HCT116 (cell line): ENCODE results near the gene ZNF317. TPM values are rescaled to one million over a fixed set of nuclear protein-coding genes. Genes with fewer than 3 reads are reported as not detected.

Experiments used
- ATAC-seq: fragments of 200-7000 bp; cut with Tn5 transposase; 2 replicates; pipeline ENCODE4 v1.9.1; 2020; ENCODE audit warnings: mild to moderate bottlenecking, moderate library complexity
- BruUV-seq: library from RNA; stranded (reverse); fragments of 400-500 nt; replicated peaks from 2 replicates; lab custom pipeline; 2021; lab: Mats Ljungman, UMichigan
- CTCF ChIA-PET: fragments of 300-600 bp; sonication (Branson Sonifier 250); formaldehyde crosslinking; loops from one replicate; lab custom pipeline; 2021; ENCODE audit warnings: antibody characterized with exemption; lab: Charles Lee
- POLR2A ChIA-PET: fragments of 300-600, 350-600 bp; sonication (Branson Sonifier 250); formaldehyde crosslinking; loops from one replicate; lab custom pipeline; 2021; ENCODE audit warnings: antibody characterized with exemption; lab: Charles Lee
- RAD21 ChIA-PET, 2 experiments: fragments of 300-600 bp; sonication (Branson Sonifier 250); formaldehyde crosslinking; loops; one replicate each; lab custom pipeline; 2023; ENCODE audit warnings: low total read pairs in 2 of 2; ENCODE audit not compliant: uncharacterized antibody in 2 of 2, unreplicated experiment in 2 of 2, low non-redundant PET in 1 of 2; lab: Charles Lee
- DNase-seq: peaks from one replicate; pipeline ENCODE4 v3.0.0-alpha.2; 2010; ENCODE audit warnings: low read depth, low spot score
- H2AFZ ChIP-seq: fragments of 200-600 bp; shearing (Covaris generic), sonication (generic); 2 replicates; pipeline ENCODE4 v1.6.1; 2017; ENCODE audit warnings: low read depth, mixed run types, mixed read lengths, antibody characterized with exemption, low read length; ENCODE audit not compliant: poor library complexity, severe bottlenecking
- H3K27ac ChIP-seq: 2 replicates; pipeline ENCODE4 v1.5.1; 2012; ENCODE audit warnings: low read depth, low read length
- H3K27me3 ChIP-seq: fragments of 200-600 bp; sonication (generic); 2 replicates; pipeline ENCODE4 v1.6.1; 2016; ENCODE audit warnings: mixed run types, low read length, mixed read lengths; ENCODE audit not compliant: insufficient read depth
- H3K36me3 ChIP-seq, 2 experiments: fragments of 200-500 bp in 1 of 2; fragments of 200-600 bp in 1 of 2; sonication (Bioruptor generic) in 1 of 2; sonication (generic) in 1 of 2; 2 replicates each; pipeline versions ENCODE4 v1.5.1 to v1.6.1; 2014 to 2016; ENCODE audit warnings: low read length in 2 of 2, inconsistent platforms in 1 of 2, mixed read lengths in 1 of 2, mixed run types in 1 of 2; ENCODE audit not compliant: insufficient read depth in 2 of 2, control insufficient read depth in 1 of 2
- H3K4me1 ChIP-seq, 2 experiments: fragments of 200-600 bp in 1 of 2; sonication (generic) in 1 of 2; 2 replicates each; pipeline versions ENCODE4 v1.5.1 to v1.6.1; 2012 to 2017; ENCODE audit warnings: low read length in 2 of 2, inconsistent platforms in 1 of 2, mild to moderate bottlenecking in 1 of 2, mixed read lengths in 1 of 2, mixed run types in 1 of 2, moderate library complexity in 1 of 2; ENCODE audit not compliant: insufficient read depth in 2 of 2, control insufficient read depth in 1 of 2
- H3K4me2 ChIP-seq: fragments of 200-600 bp; sonication (generic); 2 replicates; pipeline ENCODE4 v1.6.1; 2017; ENCODE audit warnings: mixed run types, low read length, mixed read lengths
- H3K4me3 ChIP-seq, 2 experiments: fragments of 200-600 bp in 1 of 2; sonication (generic) in 1 of 2; replicated peaks in 1 of 2; 2 replicates each; pipeline ENCODE4 v1.5.1; 2011 to 2016; ENCODE audit warnings: low read length in 2 of 2, control low read depth in 1 of 2, low read depth in 1 of 2, mild to moderate bottlenecking in 1 of 2, mixed read lengths in 1 of 2, mixed run types in 1 of 2
- H3K79me2 ChIP-seq: fragments of 200-600 bp; sonication (generic); 2 replicates; pipeline ENCODE4 v1.6.1; 2017; ENCODE audit warnings: mild to moderate bottlenecking, mixed run types, low read length, moderate library complexity, mixed read lengths; ENCODE audit not compliant: insufficient read depth
- H3K9ac ChIP-seq: fragments of 200-600 bp; sonication (generic); 2 replicates; pipeline ENCODE4 v1.6.1; 2016; ENCODE audit warnings: low read length, mixed read lengths
- H3K9me2 ChIP-seq: fragments of 200-600 bp; sonication (generic), shearing (Covaris generic); 2 replicates; pipeline ENCODE4 v1.6.1; 2017; ENCODE audit warnings: mixed run types, mild to moderate bottlenecking, moderate library complexity; ENCODE audit not compliant: insufficient read depth
- H3K9me3 ChIP-seq, 2 experiments: fragments of 200-500 bp in 1 of 2; fragments of 200-600 bp in 1 of 2; sonication (Bioruptor generic) in 1 of 2; sonication (generic) in 1 of 2; 2 replicates each; pipeline ENCODE4 v1.6.1; 2014 to 2017; ENCODE audit warnings: low read length in 2 of 2, mixed read lengths in 2 of 2, inconsistent platforms in 1 of 2, low read depth in 1 of 2, mild to moderate bottlenecking in 1 of 2, mixed run types in 1 of 2, moderate library complexity in 1 of 2; ENCODE audit not compliant: control insufficient read depth in 1 of 2, insufficient read depth in 1 of 2
- H4K20me1 ChIP-seq: fragments of 200-600 bp; sonication (generic), shearing (Covaris generic); 2 replicates; pipeline ENCODE4 v1.6.1; 2017; ENCODE audit warnings: mixed run types, mild to moderate bottlenecking, moderate library complexity; ENCODE audit not compliant: insufficient read depth
- CBX3 ChIP-seq: IDR thresholded peaks from 2 replicates; pipeline ENCODE4 v1.6.1; 2012; ENCODE audit warnings: low read depth
- ELF1 ChIP-seq: IDR thresholded peaks from 2 replicates; pipeline ENCODE4 v1.6.1; 2012; ENCODE audit warnings: low read depth, borderline replicate concordance
- FOSL1 ChIP-seq: IDR thresholded peaks from 2 replicates; pipeline ENCODE4 v1.6.1; 2012; ENCODE audit warnings: low read depth
- POLR2AphosphoS5 ChIP-seq: IDR thresholded peaks from 2 replicates; pipeline ENCODE4 v1.6.1; 2011; ENCODE audit warnings: mild to moderate bottlenecking, low read depth, low read length, moderate library complexity
- REST ChIP-seq: IDR thresholded peaks from 2 replicates; pipeline ENCODE4 v1.6.1; 2012; ENCODE audit warnings: low read depth
- ZBTB33 ChIP-seq: IDR thresholded peaks from 2 replicates; pipeline ENCODE4 v1.6.1; 2011; ENCODE audit warnings: mild to moderate bottlenecking, low read length, moderate library complexity; ENCODE audit not compliant: insufficient replicate concordance; ENCODE audit errors: extremely low read depth
- ZFX ChIP-seq: fragments of 450-650 bp; IDR thresholded peaks from 2 replicates; pipeline ENCODE4 v1.6.1; 2017
- intact Hi-C: fragments of 100-400 bp; cut with micrococcal nuclease; formaldehyde crosslinking; loops from 2 replicates; pipeline ENCODE4 v1.10.0; 2022
- total RNA-seq: library from RNA; stranded (reverse); gene quantifications from one replicate; pipeline ENCODE4 v1.2.1, GENCODE V29; 2021; ENCODE audit not compliant: unreplicated experiment

The ZNF317 gene
- total RNA-seq, 1 experiment from 2014 or later, result 39.8 TPM

- no TSS peak for BruUV-seq
Observed at GRCh38 chr19:9187191-9187590, 47.0 kb downstream of the ZNF317 start.

More at GRCh38 chr19:9187191-9187590, 47.0 kb downstream of the ZNF317 start:
- Histone ChIP-seq H3K9ac (no peak overlapping the region), H3K79me2 (no peaks in the 10 kb centered on the region), H3K4me1 (no peaks in the 10 kb centered on the region), H3K9me2 (no peaks in the 10 kb centered on the region), H3K27me3 (no peaks in the 10 kb centered on the region), H3K9me3 (no peaks in the 10 kb centered on the region), H3K4me3 (no peak overlapping the region), H3K27ac (no peak overlapping the region), H4K20me1 (no peaks in the 10 kb centered on the region), H3K36me3 (no peaks in the 10 kb centered on the region), H3K4me2 (no peak overlapping the region), H2AFZ (no peak overlapping the region)
- intact Hi-C loops, result no loop called here
- ATAC-seq, result no peak
- TF ChIP-seq ZFX, result no peak
- TF ChIP-seq POLR2AphosphoS5, result no peak
- TF ChIP-seq REST, result no peak
- TF ChIP-seq ZBTB33, result no peak
- no peak for TF ChIP-seq ELF1
- TF ChIP-seq FOSL1, result no peak
- no peak for TF ChIP-seq CBX3
- DNase-seq, result no peak
- ChIA-PET POLR2A (no interaction called here), RAD21 (no interaction called here), CTCF (no interaction called here)
